Uterus (tissue), 2 donors: ENCODE data around the gene VAV3.

Experiments
- CTCF ChIP-seq, 4 experiments: fragments of 200-600 bp in 2 of 4; fragments of 450-650 bp in 2 of 4; sonication (generic) in 2 of 4; IDR thresholded peaks; one replicate each; pipeline ENCODE4 v1.5.1; 2016 to 2019; ENCODE audit warnings: antibody characterized with exemption in 4 of 4, mild to moderate bottlenecking in 2 of 4, moderate library complexity in 1 of 4
- POLR2A ChIP-seq, 2 donors: fragments of 450-650 bp; IDR thresholded peaks; one replicate each; pipeline ENCODE4 v1.6.1; 2016; ENCODE audit warnings: antibody characterized with exemption in 2 of 2, mild to moderate bottlenecking in 1 of 2, moderate library complexity in 1 of 2

GRCh38 chr1:107997866-107998265 lies 32.9 kb upstream of the VAV3 start:
- no peak for TF ChIP-seq CTCF (IDR thresholded peaks at IDR 0.05)
- TF ChIP-seq POLR2A (IDR thresholded peaks at IDR 0.05), result no peak
